ENCODE results near the gene PADI6.
A peak's percentile ranks its signal among the peaks of the same experiment; 100 is the strongest.

Gene PADI6

DNA sequence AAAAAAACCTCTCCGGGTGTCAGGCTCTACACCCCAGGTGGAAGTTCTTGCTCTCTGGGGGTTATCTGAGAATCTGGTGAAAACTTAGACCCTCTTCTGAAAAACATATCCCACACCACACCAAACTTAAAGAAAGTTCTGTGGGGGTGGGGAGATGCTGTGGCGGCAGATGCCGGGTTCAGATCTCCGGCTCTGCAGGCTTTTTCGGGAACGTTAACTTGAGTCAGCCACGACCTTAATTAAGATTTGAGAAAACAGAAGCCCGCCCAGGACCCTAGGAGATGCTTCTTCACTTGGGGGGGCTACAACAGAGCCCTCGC lies 65.2 kb downstream of the PADI6 start:
- DNase-seq: no peak

DNA sequence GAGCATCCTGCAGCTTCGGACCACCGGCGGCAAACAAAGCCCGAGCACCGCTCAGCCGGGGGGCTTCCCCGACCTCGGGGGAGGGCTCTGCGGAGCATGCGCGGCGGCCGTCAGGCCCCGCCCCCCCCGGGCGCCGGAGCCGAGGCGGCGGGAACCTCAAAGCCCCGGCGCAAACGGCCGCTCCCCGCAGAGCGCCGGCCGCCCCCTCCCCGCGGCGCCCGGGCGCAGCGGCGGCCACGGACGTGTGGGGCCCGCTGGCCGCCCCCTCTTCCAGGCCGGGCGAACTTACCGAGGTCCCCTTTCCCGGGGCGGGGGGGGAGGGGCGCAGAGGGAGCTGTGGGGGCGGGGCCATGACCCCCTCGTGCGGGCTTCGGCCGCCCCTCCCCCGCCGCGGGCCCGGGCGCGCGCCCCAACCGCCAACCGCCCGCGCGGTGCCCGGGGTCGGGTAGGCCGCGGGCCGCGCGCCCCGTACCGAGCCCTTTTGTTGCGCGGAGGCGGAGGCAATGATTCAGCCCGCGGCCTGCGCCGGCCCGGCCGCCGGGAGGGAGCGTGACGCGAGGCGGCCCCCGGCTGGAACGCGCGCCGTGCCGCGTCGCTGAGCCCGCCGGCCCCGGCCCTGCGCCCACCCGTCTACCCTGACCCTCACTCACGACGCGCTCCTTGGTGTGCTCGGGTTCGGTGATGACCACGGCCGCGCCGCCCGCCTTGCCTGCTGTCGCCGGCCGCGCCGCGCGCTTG lies 65.8 kb downstream of the PADI6 start:
- DNase-seq: peak; percentile 67

DNA sequence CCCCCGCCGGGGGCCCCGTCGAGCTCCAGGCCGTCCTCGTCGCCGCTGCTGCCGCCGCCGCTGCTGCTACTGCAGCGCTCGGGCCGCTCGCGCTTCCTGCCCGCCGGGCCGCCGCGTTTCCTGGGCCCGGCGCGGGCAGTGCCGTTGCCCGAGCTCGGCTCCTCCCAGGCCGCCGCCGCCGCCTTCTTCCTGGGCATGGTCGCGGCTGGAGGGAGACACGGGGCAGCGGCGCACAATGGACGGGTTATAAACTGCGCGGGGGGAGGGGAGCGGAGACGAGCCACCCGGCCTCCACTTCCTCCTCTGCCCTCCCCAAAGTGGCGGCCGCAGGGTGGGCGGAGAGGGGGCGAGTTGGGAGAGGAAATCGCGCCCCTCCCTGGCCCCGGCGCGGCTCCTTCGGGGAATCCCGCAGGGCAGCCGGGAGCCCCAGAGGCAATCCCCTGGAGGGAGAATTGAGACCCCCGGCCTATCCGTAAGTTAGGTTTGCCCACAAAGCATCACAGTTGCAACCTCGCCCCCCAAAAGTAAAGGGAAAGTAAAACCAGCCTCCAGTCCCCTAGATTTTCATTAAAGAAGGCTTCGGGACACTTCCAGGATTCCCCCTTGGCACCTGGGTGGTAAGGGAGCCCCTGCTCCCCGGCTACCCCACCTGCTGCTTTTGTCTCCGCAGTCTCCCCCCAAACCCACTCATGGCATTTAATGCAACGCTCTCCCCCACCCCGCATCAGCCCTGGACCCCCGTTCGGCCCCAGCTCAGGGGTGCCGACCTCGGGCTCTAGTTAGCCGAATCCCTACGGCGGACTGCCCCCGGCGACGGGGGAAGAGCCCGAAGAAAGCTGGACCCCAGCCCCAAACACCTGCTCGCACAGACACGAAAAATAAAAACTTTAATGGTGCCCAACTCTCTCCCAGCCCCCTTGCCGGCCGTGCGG lies 66.6 kb downstream of the PADI6 start:
- peak; percentile 83 for DNase-seq

DNA sequence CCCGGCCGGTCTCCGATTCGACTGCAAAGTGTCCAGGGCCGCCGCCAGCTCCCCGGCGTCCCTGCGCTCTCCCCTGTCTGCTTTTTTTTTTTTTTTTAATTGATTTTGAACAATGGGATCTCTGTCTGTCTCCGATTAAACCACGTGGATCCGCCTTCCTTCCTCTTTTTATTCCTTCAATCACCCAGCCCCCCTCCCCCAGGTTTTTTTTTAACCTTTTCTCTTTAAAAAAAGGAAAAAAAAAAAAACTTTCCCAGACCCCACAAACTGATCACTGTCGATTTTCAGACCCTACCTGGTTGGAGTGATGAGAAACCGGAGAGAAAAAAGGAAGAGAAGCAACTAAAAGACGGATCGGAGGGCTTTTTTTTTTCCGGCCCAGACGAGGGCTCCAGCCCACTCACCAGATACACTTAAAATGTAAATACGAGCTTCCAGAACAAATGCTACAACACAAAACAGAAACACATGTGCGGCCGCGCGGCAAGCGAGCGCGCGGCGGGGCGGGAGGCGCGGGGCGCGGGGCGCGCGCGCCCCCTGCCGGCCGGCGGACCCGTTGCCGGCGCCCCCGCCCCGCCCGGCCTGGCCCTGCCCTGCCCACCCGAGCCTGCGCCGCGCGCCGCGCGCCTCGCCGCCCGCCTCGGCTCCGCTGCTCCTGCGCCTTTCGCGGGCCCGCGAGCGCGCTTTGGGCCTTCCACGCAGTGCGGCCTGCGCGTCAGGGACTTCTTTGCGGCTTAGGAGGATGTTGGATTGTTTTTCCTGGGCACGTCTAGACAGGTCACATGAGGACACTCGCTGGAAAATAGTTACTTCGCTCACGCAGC lies 67.5 kb downstream of the PADI6 start, which contains the start of gene RCC2:
RCC2 (minus strand) TSS at position 428 of the 824 bp plus-strand sequence. CDS start 1,163 bp downstream, outside the sequence.
- peak; percentile 75 for DNase-seq

DNA sequence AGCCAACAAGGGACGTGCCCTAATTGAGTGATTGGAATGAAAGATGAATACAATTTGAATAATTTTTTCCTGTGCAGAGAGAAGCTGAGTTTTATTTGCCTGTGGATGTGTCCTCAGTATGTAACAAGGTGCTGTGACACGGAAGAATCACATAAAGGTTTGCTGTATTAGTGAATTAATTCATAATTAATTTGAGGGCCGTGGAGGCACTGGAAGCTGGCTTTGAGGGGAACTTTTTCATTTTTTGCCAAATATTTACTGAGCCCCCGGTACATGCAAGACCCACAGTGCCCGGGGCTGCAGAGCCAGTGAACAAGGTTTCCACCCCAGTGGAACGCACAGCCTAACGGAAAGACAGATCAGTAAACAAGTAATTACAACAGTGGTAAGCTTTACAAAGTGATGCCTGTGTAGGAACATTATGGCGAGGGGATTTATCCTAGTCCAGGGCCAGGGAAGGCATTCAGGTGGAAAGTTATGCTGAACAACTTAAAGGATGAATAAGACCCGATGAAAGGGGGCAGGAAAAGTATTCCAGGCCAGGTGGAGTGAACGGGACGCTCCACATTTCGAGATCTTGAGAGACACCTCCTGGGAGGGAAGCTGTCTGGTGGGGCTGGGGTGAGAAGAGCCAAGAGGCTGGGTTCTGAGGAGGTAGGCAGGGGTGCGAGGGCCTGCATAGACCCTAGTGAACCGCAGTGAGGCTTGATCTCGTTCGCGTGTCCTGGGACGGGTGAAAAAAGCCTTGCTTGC lies 68.3 kb downstream of the PADI6 start:
- DNase-seq: no peak

DNA sequence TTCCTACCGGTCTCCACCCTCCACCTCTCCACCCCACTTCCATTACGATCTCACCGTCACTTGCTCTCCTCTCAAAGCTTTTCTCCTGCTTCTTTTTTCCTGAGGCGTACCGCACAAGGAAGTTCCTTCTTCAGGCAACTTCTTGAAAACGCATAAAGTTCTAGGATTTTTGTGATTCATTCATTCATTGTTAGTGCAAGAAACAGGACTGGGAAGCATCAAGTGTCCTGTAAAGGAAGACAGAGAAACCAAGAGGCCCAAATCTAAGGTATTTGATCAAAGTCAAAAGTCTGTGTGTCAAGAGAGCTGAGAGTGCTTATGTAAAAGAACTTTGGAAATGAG lies 68.8 kb downstream of the PADI6 start:
- no peak for DNase-seq

DNA sequence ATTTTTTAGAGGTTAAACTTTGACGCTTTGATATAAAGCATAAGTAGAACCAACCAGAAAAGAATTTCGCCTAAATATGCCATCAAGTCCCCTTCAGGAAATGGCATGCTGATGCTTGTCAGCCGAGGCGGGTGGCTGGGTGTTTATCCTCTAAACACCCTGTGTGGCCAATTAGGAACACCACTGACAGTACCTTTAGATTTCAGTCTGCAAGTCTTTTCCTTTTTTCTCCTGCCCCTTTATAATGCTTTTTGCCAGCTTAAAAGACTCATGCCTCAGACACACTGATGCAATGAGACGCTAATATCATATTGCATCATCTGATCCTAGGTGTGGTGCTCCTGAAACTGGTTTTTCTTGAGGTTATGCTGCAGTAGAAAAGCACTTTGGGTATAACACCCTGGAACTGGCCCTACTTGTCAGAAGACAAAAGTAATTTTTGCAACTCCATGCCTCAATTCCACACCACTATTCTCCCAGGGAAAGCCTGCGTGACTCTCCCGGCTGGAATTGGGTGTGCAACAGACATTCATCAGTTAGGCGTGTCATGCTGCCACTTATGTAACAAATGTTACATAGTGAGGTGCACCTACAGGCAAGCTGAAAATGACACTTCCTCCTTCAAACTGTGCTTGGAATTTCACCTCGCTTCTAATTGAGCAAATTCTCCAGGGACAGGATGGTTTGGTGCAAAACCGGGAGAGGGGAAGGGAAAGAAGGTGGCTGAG lies 69.4 kb downstream of the PADI6 start:
- no peak for DNase-seq

DNA sequence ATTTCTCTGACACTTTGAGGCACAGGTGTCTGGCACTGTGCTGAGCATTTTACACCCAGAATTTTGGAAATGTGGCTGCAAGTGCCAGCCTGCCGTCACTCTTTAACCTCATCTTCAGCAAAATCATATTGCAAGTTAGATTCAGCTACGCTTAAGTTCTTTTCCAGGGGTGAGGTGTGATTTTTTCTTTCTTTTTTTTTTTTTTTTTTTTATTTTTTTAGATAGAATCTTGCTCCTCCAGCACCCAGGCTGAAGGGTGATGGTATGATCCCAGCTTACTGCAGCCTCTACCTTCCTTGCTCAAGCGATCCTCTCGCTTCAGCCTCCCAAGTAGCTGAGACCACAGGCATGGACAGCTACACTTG lies 70.0 kb downstream of the PADI6 start:
- DNase-seq: no peak

DNA sequence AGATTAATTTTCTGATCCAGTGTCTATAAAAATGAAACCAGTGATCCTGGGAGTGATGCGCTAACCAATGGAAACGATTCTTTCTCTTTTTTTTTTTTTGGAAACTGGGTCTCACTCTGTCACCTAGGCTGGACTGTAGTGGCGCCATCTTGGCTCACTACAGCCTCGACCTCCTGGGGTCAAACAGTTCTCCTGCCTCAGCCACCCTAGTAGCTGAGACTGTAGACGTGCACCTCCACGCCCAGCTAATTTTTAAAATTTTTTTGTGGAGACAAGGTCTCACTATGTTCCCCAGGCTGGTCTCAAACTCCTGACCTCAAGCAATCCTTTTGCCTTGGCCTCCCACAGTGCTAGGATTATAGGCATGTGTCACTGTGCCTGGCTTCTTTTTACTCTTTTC lies 70.8 kb downstream of the PADI6 start:
- no peak for DNase-seq

DNA sequence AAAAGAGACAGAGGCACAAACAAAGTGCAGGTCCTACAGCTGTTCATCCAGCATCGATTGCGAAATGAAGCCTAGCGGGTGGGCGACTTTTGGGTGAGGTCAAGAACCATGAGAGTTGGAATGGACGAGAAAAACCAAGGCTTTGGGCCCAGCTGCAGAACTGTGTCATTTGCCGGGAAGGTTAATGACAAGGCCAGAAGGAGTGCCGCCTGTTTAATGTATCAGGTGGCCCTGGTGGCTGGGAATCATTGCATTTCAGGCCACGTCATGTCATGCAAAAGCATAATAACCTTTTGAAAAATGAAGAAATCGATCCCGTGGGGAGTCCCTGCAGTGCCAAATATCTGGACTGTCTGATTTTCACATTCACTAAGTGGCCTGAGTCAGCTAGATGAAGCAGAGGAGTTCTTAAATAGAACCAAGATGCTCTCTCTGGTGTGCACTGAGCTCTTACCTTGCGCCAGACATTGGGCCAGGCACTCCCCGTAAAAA lies 75.6 kb downstream of the PADI6 start:
- no peak for DNase-seq
